NCI-H1048 (cell line): ENCODE measurements around the gene TAS2R5.
"Not testable (repeated sequence)": the region's sequence is repeated elsewhere in the genome, so short reads cannot be mapped to it uniquely, and the experiment has no call there.

Source experiments
- DNase-seq: peaks from one replicate; lab custom pipeline; 2025; lab: John Stamatoyannopoulos, UW

The TAS2R5 gene

GRCh38 chr7:141789917-141790316, at the start of gene TAS2R5:
TAS2R5 (plus strand) TSS chr7:141790217; CDS start chr7:141790362, 145 bp downstream.
- no peak for DNase-seq

GRCh38 chr7:141742229-141742628, 47.8 kb upstream of the TAS2R5 start:
- no peak for DNase-seq

- no peak for DNase-seq
Observed at GRCh38 chr7:141744131-141744530, 45.9 kb upstream of the TAS2R5 start.

DNA sequence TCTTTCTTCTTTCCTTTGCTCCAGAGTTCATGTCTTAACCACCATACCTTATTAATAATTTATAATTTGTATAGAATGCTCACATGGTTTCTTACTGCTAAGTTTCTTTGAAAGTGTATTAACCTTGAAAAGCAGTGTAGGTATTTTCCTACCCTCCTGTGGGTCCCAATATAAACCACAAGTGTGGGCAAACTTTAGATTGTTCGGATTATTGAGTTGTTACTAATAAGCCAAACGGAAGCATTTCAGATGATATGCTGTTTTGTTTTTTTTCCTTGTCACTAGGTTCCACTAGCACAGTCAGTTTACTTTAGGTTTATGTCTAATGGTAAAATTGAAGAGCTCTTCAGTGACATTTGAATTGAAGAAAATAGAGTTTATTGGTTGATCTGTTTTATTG, 41.6 kb upstream of the TAS2R5 start:
- DNase-seq, result no peak

DNA sequence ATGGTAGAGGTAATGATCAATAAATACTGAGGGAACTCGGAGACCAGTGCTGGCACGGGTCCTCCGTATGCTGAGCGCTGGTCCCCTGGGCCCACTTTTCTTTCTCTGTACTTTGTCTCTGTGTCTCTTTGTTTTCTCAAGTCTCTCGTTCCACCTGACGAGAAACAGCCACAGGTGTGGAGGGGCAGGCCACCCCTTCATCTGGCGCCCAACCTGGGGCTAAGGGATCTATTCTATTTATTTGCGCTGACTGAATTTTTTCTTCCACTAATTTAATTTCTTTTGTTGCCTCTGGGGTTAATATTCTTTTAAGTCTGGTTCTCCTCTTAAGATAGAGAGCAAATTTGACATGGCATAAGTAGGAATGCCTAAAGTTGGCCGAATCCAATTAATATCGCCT, 38.1 kb upstream of the TAS2R5 start:
- not testable (repeated sequence) for DNase-seq

- no peak for DNase-seq
Observed at GRCh38 chr7:141752634-141753033, 37.4 kb upstream of the TAS2R5 start.

- DNase-seq, result no peak
Observed at GRCh38 chr7:141754939-141755338, 35.1 kb upstream of the TAS2R5 start.

DNA sequence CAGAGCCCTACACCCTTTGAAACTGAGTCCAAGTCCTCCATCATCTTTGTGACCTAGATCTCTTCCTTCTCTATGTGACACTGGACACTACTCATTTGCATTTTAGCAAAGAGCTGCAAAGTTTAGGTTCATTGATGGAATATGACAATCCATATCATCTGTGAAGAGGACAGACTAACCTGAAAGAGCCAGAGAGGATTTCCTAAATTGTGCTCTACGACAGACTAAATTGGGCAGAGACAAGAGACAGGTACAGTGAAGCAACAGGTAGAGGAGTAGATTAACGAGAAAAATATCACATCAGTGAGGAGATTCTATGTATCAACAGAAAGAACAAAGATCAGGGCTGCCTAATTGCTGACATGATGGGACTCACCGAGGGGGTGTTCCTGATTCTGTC, 26.2 kb upstream of the TAS2R5 start, which contains the start of gene TAS2R3:
Gene TAS2R3, plus strand, starts transcription at position 301 of the 400 bp plus-strand sequence. Its CDS starts 62 bp downstream, at position 363.
- no peak for DNase-seq

DNA sequence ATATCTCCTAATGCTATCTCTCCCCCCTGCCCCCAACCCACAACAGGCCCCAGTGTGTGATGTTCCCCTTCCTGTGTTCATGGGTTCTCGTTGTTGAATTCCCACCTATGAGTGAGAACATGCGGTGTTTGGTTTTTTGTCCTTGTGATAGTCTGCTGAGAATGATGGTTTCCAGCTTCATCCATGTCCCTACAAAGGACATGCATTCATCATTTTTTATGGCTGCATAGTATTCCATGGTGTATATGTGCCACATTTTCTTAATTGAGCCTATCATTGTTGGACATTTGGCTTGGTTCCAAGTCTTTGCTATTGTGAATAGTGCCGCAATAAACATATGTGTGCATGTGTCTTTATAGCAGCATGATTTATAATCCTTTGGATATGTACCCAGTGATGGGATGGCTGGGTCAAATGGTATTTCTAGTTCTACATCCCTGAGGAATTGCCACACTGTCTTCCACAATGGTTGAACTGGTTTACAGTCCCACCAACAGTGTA, 19.9 kb upstream of the TAS2R5 start:
- DNase-seq, result not testable (repeated sequence)

GRCh38 chr7:141776374-141776773, 13.6 kb upstream of the TAS2R5 start, which contains the start of gene TAS2R4:
TAS2R4 (plus strand) TSS chr7:141776674; CDS start chr7:141778489, 1,815 bp downstream.
- DNase-seq, result no peak

- no peak for DNase-seq
Observed at GRCh38 chr7:141785706-141786552, 4.1 kb upstream of the TAS2R5 start.

DNA sequence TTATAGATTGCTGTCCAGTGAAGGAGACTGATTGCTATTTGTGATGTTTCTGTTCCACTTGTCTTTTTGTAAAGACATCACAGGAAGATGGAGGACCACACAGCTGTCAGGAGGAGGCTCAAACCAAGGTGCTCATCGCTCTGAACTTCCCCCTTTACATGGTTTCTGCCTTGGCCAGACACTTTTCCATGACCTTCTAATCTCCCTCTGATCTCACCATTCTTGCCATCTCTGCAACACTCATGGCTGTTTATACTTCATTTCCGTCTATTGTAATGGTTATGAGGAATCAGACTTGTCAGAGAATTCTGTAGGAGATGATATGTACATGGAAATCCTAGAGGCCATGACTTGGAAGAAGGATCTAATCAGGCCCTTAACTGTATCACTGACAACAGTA, 1.7 kb upstream of the TAS2R5 start:
- no peak for DNase-seq

GRCh38 chr7:141792526-141792925, 2.5 kb downstream of the TAS2R5 start:
- no peak for DNase-seq

DNA sequence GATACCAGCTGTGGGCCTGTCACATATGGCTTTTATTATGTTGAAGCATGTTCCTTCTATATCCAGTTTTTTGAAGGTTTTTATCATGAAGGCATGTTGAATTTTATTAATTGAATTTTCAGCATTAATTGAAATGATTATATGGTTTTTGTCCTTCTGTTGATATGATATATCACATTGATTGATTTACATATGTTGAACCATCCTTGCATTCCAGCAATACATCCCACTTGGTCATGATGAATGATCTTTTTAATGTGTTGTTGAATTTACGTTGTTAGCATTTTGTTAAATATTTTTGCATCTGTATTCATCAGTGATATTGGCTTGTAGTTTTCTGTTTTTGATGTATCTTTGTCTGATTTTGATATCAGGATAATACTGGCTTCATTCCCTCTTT, 30.1 kb downstream of the TAS2R5 start:
- no peak for DNase-seq

- not testable (repeated sequence) for DNase-seq
Observed at GRCh38 chr7:141822432-141822831, 32.4 kb downstream of the TAS2R5 start.

- no peak for DNase-seq
Observed at GRCh38 chr7:141837683-141838082, 47.7 kb downstream of the TAS2R5 start.

DNA sequence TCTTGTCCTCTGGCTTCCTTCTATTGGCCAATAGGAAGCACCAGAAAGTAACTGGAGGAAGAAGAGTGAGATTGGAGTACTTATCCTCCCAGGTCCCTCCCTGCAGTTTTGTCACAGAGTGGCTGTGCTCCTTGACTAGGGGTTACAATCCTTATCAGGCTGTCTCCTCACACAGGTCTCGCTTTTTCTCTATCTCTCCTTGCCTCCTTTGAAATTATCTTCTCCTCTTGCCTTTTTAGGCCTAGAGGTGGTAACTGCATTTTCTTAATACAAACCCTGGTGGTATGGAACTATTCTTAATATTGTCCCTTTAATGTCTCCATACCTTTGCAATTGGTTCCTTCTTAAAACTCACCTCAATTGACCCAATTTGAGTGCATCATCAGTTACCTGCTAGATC, 48.6 kb downstream of the TAS2R5 start:
- DNase-seq, result no peak

GRCh38 chr7:141839256-141839655, 49.2 kb downstream of the TAS2R5 start:
- DNase-seq, result no peak

DNA sequence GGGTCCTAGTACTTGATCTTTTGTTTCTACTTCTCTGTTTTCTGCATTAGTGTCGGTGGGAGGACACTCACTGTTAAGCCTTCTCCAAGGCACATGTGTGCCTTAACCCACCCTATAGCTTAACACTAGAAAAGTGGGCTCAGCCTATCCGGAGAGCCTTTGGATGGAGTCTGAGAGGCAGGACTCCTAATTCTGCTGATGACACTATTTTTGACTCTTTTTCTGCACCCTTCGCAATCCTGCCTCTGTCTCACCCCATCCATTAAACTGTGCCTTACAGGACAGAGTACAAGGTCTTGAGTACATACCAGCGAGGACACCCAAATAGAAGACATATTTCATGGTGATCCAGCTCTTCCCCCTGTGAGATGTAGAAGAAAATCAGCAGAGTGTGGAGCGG, 50.7 kb downstream of the TAS2R5 start:
- no peak for DNase-seq
